GM19397 (cell line): ENCODE measurements around the gene TRIM14.
"Not testable (repeated sequence)": the region's sequence is repeated elsewhere in the genome, so short reads cannot be mapped to it uniquely, and the experiment has no call there.

ENCODE experiments used
- ATAC-seq: cut with Tn5 transposase; IDR thresholded peaks from one replicate; pipeline ENCODE4 v1.9.1; 2021; ENCODE audit warnings: mild to moderate bottlenecking, moderate library complexity; ENCODE audit not compliant: unreplicated experiment

Gene TRIM14

GRCh38 chr9:98108531-98109031 is 10.4 kb downstream of the TRIM14 start:
- peak; percentile 82 for ATAC-seq

GRCh38 chr9:98107926-98108325 is 11.1 kb downstream of the TRIM14 start:
- no peak for ATAC-seq

GRCh38 chr9:98105006-98105405 is 14.0 kb downstream of the TRIM14 start:
- ATAC-seq: no peak

- ATAC-seq: no peak
Observed at GRCh38 chr9:98104445-98104881, 14.6 kb downstream of the TRIM14 start.

- peak; percentile 96 for ATAC-seq
Observed at GRCh38 chr9:98101868-98102273, 17.2 kb downstream of the TRIM14 start.

- ATAC-seq: no peak
Observed at GRCh38 chr9:98101416-98101815, 17.6 kb downstream of the TRIM14 start.

GRCh38 chr9:98100456-98100855 is 18.6 kb downstream of the TRIM14 start:
- no peak for ATAC-seq

- no peak for ATAC-seq
Observed at GRCh38 chr9:98099898-98100297, 19.1 kb downstream of the TRIM14 start.

- ATAC-seq: no peak
Observed at GRCh38 chr9:98099346-98099745, 19.7 kb downstream of the TRIM14 start.

- no peak for ATAC-seq
Observed at GRCh38 chr9:98097836-98098235, 21.2 kb downstream of the TRIM14 start.

- no peak for ATAC-seq
Observed at GRCh38 chr9:98096091-98096490, 22.9 kb downstream of the TRIM14 start.

- no peak for ATAC-seq
Observed at GRCh38 chr9:98095401-98095800, 23.6 kb downstream of the TRIM14 start.

GRCh38 chr9:98094851-98095250 is 24.2 kb downstream of the TRIM14 start:
- no peak for ATAC-seq

GRCh38 chr9:98094316-98094715 is 24.7 kb downstream of the TRIM14 start:
- no peak for ATAC-seq

GRCh38 chr9:98092613-98092931 is 26.4 kb downstream of the TRIM14 start:
- ATAC-seq: no peak

GRCh38 chr9:98091735-98092612 is 27.0 kb downstream of the TRIM14 start:
- no peak for ATAC-seq

- ATAC-seq: not testable (repeated sequence)
Observed at GRCh38 chr9:98090674-98091073, 28.3 kb downstream of the TRIM14 start.

GRCh38 chr9:98087420-98088354 is 31.3 kb downstream of the TRIM14 start:
- peak; percentile 63 for ATAC-seq

GRCh38 chr9:98086461-98086860 is 32.6 kb downstream of the TRIM14 start:
- ATAC-seq: no peak

- ATAC-seq: no peak
Observed at GRCh38 chr9:98085944-98086343, 33.1 kb downstream of the TRIM14 start.

GRCh38 chr9:98085058-98085457 is 34.0 kb downstream of the TRIM14 start:
- ATAC-seq: no peak

GRCh38 chr9:98084396-98084795 is 34.6 kb downstream of the TRIM14 start:
- ATAC-seq: no peak
